HG03064 (cell line): ENCODE data around the gene FLCN.
"Not testable (repeated sequence)": the region's sequence is repeated elsewhere in the genome, so short reads cannot be mapped to it uniquely, and the experiment has no call there.

Source experiments
- ATAC-seq: cut with Tn5 transposase; IDR thresholded peaks from one replicate; pipeline ENCODE4 v1.9.1; 2021; ENCODE audit warnings: low read depth; ENCODE audit not compliant: unreplicated experiment

The FLCN gene

DNA sequence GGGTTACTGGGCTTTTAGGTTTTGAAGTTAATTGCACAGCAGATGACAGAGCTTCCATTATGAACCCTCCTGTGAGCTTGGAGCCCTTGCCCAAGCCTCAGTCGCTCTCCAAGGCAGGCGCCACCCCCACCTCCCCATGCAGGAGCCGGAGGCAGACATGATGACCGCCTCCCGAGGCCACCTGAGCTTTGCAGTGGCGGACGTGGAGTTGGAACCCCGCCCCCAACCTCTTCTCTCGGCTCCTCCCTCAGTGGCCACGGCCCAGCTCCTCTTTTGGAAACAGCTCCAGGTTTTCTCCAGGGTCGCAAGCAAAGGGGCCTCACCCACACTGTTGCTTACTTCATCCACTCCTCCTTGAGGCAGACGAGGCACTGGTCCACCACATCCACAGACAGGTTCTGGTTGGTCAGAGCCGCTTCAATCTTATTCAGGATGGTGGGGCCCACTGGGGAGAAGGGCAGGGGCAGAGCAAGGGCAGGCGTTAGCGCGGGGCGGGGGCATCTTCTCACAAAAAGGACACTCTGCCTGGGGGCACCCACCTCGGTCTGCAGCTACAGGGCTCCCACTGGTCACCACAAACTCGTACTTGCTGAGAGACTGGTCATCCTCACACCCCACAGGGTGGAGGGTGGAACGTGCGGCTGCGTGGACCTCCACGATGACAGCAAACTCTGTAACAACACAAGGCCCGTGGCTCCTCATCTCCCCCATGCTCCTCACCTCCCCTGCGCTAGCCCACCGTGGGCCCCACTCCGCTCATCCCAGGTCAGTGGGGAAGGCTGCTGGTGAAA lies 22.1 kb downstream of the FLCN start:
- ATAC-seq = no peak

DNA sequence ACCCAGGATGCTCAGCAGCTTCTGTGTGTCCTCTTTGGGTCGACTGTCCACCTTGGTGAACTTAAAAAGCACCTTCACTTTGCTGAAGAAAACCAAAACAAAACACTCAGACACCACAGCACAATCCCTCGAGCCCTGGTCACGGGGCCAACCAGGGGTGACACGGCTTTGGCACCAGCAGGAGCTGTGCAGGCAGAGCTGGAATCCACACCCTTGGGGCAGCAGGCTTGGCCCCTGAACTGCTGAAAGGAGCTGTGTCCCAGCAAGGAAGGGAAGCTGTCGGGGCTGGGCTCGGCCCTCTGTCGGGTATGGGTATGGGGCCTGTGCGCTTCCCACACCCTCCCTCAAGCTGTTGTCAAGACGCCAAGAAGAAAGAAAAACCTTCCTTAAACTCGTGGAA lies 23.2 kb downstream of the FLCN start:
- ATAC-seq = no peak

DNA sequence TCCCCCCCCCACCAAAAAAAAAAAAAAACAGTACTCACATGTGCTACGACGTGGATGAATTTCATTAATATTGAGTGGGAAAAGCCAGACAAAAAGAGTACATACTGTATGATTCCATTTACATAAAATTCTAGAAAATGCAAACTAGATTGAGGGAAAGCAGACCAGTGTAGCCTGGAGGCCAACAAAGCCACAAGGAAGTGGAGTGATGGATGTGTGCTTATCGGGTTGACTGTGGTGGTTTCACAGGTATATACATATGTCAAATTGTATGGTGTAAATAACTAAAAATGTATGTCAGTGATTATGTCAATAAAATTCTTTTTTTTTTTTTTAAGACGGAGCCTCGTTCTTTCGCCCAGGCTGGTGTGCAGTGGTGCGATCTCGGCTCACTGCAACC lies 29.0 kb downstream of the FLCN start:
- ATAC-seq = no peak

DNA sequence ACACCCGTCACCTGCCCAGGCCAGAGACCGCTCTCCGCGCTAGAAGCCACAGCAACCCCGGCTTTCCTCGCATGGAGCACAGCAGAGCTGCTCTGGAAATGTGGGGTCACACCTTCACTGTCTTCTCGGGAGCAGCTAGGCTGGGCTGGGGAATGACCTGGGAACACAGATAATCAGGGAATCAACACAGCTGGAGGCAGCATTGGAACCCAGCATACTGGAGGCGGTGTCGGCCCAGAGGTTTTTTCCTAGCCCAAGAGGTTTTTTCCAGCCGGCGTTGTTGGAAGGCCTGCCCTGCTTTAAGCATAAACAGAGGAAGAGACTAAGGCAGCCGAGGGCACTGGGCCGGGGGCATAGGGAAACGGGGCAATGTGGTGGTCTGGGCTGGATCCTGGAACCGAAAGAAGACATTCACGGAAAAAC lies 30.0 kb downstream of the FLCN start:
- no peak for ATAC-seq

DNA sequence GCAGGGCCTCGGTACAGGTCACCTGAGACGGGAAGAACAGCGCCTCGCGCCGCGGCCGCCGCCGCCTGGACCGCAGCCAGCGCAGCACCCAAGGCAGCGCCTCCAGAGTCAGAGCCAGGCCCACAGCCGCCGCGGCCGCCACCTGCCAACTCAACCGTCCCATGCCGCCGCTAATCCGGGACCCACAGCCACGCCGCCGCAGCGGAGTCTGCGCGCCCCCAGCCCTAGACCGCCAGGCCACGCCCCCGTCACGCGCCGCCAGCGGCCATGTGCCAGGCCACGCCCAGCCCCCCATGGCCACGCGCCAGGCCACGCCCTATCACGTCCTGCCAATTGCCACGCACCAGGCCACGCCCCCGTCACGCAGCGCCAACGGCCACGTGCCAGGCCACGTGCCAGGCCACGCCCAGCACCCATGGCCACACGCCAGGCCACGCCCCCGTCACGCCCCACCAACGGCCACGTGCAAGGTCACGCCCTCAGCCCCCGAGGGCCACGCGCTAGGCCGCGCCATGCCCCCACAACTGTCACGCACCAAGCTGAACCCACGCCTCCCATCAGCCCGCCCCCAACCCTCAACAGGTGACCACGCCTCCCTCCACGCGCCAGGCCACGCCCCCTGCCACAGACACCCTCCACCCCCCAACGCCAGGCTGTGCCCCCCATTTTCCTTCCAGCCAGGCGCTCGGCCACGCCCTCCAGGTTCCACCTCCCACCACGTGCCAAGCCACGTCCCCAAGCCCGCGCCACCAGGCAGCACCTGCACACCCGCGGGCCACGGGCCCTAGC lies 30.6 kb downstream of the FLCN start, which contains the start of gene PLD6:
PLD6 (minus strand) TSS at position 210 of the 789 bp plus-strand sequence; CDS start at position 163, 47 bp downstream.
- ATAC-seq = no peak

- ATAC-seq = no peak
These were observed 31.4 kb downstream of the FLCN start for GRCh38 chr17:17205368-17206123.

DNA sequence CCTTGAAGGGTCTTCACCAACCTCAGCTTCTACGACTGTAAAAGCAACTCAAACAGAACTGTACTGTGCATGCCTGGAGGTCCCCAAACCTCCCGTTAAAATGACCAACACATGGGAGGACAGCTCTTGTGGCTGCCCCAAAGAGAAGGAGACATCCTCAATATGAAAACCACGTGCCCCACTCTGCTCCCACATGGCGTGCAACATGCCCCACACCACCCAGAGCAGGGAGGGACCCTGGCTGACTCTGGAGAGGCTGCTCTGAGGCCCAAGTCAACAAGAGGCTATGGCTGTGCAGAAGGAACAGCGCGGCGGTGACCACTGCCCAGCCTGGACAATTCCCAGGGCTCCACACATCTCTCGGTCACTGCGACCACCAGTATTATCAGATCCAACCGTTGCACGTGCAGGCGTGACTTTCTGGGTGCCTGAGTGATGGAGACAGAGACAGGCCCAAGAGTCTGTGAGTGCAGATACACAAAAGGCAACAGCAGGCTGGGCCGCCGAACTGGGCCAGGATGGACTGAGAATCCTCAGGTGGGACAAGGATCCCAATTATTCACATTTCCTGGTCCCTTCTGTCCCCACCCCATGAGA lies 32.2 kb downstream of the FLCN start:
- no peak for ATAC-seq

DNA sequence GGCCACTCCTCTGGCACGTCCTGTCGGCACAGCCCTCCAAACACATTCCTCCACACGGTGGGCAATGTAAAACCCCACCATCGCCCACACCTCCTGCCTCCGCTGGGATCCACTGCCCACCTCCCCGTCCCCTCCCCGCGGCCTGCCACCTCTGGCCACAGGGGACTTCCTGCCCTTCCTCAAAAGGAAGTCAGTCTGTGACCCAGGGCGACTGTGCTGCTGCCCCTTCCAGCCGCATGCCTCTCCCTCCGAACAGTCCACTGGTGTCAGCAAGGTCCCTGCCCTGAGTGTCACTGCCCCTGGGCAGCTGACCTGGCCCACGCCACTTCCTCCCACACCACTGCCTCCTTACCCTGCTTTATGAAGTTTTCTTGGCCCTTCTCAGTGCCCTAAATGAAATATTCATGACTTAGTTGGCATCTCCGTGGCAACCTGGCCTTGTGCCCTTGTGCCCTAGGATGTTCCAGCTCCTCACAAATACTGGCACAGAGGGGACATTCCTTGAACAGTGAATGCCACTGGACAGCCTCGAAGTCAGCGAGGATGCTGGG lies 32.9 kb downstream of the FLCN start:
- no peak for ATAC-seq

GRCh38 chr17:17203173-17203730 lies 33.7 kb downstream of the FLCN start:
- no peak for ATAC-seq

DNA sequence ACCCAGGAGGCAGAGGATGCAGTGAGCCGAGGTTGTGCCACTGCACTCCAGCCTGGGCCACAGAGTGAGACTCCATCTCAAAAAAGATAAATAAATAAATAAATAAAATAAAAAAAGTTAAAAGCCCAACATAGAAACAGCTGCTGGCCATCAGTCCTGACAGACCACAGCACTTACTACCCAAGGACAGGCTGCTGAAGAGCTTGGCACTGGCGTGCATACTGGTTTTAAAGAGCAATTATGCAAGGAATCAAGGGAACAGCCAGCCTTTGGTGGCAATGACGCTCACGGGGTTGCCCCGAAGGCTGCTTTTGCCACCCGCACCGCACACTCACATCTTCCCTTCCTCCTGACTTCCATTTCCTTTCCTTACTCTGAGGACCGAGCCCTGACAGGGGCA lies 35.1 kb downstream of the FLCN start:
- no peak for ATAC-seq

- ATAC-seq = no peak
These were observed 35.7 kb downstream of the FLCN start for GRCh38 chr17:17201271-17201670.

GRCh38 chr17:17200831-17201230 lies 36.1 kb downstream of the FLCN start:
- no peak for ATAC-seq

DNA sequence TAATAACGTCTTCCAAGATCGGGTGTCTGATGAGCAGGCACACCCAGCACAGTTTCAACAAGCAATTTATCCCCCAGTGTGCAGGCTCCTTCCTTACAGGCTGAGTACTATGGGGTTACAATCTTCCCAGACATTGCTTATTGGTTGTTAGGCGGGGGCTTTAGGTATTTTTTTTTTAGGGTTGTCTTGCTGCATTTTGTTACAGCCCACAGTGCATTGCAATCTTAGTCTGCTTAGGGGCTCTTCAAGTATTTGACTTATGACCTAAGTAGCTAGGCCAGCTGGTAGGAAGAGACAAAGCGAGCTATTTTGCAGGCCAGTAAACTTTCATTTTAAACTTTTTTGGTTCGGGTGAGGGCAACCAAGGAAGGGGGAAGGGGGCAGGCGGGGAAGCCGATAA lies 36.7 kb downstream of the FLCN start:
- no peak for ATAC-seq

DNA sequence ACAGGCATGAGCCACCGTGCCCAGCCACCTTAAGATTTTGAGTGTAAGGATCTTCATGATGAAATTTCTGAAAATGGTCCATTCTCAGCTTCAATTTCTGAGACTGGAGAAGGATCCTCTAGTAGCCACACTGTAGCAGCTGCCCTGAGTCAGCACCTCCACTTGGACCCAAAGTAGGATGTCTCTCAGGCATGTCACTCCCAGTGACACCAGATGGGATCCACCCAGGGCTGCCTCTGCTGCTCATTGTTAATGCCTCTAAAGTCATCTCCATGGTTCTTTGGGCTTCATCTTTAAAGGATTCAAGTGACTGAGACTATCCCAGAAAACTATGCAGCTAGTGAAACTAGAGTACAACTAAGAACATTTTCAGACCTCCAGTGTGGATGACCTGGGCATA lies 38.7 kb downstream of the FLCN start:
- ATAC-seq = no peak

DNA sequence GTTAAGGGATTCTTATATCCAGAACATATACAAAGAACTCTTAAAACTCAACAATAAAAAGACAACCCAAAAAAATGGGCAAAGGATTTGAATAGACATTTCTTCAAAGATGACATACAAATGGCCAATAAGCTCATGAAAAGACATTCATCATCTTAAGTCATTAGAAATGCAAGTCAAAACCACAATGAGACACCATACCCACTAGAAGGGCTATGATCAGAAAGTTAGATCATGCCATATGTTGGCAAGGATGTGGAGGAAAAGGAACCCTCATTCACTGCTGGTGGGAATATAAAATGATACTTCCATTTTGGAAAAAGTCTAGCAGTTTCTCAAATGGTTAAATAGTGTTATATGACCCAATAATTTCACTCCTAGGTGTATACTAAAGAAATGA lies 40.2 kb downstream of the FLCN start:
- no peak for ATAC-seq

DNA sequence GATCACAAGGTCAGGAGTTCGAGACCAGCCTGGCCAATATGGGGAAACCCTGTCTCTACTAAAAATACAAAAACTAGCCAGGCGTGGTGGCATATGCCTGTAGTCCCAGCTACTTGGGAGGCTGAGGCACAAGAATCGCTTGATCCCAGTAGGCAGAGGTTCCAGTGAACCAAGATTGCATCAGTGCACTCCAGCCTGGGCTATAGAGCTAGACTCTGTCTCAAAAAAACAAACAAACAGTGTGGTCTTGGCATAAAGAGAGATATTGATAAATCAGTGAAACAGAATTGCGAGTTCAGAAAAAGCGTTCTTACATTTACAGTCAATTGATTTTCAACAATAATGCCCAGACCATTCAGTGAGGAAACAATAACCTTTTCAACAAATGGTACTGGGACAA lies 41.5 kb downstream of the FLCN start:
- ATAC-seq = not testable (repeated sequence)

DNA sequence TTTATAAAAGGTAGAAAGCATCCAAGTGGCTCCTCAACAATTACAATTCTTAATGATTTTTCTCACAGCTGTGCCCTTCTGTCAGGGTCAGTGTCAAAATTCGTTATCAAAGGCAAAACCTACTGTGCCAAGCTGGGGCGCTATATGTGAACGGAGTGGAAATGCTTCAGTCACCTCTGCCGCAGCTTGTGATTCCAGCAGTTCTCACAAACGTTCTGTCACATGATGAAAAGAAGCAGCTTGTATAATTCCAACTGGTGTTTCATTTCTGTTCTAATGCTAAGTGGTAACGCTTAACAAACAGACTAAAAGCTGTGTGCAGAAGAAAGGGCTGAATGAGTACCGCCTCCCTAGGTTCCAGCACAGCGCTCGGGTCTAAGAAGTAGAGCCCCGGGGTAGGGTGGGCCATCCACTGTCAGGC lies 45.0 kb downstream of the FLCN start:
- no peak for ATAC-seq

DNA sequence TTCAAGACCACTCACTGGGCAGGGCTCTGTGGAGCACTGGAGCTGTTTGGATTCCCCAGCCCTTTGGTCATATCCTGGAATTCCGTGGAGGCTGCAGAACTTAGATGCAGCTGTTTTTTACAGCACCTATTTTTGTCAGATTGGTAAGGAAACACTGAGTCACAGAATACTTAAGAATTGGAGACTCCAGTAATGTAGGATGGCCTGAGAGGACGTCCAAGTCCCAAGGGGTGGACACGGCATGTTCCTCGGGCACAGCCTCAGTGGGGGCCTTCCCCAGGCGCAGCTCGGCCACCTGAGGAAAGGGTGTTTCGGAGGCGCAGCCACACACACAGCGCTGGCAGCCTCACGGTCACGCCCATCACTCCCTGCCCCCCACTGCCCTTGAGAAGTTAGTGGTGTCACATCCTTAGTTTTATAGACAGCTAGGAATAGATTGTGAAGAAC lies 45.6 kb downstream of the FLCN start:
- no peak for ATAC-seq

- no peak for ATAC-seq
These were observed 46.8 kb downstream of the FLCN start for GRCh38 chr17:17190188-17190587.

DNA sequence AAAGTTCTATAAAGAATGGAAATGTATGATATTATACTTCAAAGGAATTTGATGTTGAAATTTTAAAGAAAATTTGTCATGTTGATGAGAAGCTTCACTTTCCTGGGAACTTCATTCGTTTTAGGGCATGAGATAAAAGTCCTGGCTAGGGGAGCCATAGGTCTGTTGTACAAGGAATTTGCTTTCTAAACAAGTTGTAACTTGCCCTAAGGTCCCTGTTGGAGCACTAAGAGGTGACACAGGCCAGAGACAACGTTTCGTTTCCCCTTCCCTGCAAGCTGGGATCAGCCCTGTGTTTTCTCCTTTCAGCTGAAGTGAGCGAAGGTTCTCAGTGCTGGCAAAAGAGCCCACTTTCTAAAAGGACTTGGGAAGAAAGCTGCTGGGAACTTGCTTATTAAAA lies 47.4 kb downstream of the FLCN start:
- ATAC-seq = no peak
